Skin of body (tissue), 2 donors: Measurements from ENCODE around the gene THADA. TPM values are rescaled to one million over a fixed set of nuclear protein-coding genes. Genes with fewer than 3 reads are reported as not detected.
A peak's percentile ranks its signal among the peaks of the same experiment; 100 is the strongest.

Experiments
- DNase-seq: peaks from one replicate; lab custom pipeline; 2025; lab: John Stamatoyannopoulos, UW
- total RNA-seq: library from RNA; depleted of rRNA; stranded (reverse); fragments of >200 nt; gene quantifications from one replicate; pipeline ENCODE4 v1.2.3, GENCODE V29; 2014

The THADA gene
- total RNA-seq, 1 donor from 2014 or later: 43.2 TPM

DNA sequence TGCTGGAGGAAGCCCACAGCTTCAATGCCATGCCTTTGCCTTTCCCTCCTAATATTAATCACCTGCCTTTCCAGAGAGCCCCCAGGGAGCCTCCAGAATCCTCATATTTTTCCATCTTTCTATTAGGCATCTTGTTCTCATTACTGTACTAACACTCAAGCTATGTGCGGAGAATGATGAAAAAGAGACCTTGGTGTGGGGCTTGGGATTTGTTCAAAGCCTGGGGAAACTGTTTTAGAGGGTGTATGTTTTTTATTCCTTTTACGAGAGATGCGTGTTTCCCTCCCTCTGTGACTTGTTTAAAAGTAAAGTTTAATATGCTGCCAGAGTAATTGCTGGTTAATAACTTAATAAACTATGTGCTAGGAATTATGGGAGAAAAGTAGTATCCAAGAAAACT, 267.0 kb downstream of the THADA start:
- no peak for DNase-seq

DNA sequence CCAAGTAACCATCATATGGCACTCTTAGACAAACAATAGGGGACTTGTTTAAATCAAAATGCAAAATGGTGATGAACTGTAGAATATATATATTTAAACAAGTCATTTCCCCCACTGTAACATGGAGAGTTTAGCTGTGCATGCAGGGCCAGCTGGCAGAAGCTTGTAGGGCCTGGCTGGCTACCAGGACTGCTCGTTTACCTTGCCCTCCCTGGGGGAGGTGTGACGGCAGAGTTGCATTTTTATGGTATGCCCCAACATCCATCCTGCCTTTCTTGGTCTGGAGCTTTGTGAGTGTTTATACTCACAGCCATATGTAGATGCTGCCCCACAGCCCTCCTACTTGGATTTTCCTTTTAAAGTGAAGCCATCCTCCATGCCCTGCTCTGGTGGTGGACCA, 267.7 kb downstream of the THADA start:
- no peak for DNase-seq

DNA sequence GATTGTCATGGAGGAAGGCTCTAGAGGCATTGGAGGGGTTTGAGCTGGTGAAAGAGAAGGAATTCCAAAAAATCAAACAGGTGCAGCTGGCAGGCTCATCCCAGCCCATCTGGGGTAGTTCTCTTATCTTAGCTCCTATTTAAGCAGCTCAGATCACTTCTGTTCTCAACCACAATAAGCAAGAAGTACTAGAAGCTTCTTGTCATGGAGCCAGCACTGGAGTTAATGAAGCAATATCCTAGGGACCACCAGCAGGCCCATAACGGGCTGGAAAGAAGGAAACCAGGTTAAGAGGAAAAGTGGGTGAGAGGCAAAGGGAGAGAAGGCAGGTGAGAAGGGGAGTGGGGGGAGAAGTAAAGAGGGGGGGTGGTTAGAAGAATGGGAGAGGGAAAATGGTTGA, 268.7 kb downstream of the THADA start:
- DNase-seq: no peak

DNA sequence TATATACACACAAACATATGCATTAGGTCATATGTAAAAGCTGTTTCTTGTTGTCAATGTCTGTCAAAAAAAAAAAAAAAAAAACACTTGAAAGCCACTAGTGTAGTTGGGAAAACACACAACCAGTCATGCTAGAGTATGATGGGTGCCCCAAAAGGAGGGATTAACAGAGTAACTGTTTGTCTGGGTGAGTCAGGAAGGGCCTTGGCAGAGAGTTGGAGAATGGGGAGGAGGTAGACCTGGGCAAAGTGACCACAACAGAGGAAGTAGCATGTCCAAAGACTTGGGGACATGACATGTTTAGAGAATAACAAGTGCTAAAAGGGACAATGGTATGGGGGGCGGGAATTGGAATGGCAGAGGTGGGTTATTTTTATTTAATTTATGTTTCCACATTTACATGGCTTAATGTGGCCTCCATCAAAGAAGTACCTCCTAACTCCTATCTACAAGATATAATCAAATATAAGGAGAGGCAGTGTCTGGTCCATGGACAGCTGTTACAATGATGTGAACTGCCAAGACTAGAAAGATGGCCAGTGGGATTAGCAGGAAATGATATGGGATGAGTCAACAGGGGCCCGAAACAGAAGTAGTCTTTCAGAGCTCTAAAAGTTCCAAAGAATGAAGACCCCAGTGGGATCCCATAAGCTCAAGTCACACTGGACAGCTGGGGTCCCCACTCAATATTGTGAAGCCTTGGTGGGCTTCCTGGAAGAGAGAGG, 269.6 kb downstream of the THADA start:
- DNase-seq: no peak

DNA sequence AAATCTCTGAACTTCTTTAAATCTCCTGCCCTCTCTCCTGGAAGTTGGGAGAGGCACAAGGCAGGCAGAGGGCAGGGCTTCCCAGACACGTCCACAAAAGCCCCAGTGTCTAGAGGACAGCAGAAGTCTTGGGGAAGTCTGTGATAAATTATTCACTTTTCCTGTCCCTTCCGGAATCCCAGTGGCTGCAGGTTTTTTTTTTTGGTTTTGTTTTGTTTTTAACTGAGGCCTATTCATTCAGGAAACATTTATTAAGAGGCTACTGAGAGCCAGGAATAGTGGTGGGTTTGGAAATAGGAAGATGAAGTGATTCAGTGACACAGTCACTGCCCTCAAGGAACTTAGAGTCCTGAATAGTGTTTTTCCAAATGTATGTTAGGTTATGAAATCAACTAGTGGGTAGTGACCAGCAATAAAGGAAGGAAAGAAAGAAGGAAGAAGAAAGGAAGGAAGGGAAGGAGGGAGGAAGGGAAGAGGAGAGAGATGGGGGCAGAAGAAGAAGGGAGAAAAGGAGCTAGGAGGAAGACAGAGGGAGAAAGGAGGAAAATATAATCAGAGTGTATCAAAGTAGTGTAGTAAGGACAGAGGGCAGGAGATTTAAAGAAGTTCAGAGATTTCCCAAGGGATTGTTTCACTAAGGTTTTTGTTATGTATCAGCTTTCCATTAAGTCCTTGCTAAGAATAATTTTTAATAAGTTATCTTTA, 270.6 kb downstream of the THADA start:
- no peak for DNase-seq

DNA sequence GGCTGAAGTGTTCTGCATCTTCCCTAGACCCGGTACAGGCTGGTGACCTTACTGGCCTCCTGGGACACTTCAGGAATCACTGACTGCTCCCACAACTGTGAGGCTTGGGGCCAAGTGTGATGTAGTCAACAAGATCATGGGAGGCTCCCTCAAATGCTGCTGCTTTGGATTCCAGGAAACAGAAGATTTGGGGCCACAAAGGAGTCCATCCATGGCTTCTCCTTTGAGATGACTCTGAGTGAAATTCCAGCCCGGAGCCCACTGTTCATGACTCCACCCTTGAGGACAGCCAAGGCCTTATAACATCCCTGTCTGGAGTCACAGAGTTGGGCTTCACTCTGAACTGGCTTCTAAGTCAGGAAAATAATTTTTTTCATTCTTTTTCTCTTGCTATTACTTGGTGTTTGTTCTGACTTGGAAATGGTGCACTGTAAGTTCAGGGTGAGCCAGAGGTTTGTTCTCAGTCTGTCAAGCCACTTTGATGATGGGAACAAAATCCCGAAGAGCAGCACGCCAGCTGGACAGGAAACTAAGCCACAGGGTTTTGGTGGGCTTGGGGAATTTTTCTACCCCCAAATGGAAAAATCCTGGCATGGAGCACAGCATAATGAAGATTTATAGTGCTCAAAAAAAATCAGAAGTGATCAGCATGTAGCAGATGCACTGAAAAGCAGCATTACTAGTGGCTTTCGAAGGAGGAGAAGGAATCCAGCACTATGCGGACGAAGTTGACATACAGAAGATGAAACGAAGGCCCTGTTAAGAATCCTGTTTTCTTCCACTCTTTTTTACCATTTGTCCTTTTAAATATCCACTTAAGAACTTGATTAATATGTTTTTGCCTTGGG, 271.4 kb downstream of the THADA start:
- DNase-seq: peak; percentile 96

DNA sequence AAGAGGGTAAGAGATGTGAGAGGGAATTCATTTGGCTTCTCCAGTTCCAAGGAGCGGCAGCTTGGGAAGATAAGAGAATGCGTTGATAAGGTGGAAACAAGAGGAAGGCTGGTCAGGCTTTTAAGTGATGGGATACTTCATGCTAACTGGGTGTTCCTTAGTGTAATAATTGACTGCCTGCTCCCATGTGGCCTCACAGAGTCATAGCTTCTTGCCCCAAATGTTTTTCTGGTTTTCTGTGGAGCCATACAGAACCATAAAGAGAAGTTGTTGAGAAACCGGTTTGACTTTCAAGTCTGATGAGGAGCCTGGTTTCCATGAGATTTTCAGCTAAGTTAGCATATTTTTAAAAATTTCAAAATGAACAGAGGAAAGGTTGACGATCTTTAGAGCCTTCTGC, 272.0 kb downstream of the THADA start:
- DNase-seq: no peak

DNA sequence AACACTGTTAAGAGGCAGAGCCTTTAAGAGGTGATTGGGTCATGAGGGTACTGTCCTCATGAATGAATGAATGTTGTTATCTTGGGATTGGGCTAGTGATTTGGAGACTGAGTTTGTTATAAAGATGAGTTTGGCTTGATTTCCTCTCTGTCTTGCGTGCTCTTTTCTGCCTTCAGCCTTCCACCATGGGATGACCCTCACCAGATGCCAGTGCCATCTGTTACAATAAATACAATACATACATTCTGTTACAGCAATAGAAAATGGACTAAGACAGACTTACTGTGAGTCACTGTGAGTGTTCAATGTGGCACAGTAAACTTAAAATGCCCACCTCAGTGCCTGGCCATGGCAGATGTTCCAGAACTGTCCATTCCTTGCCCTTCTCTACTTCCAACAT, 274.4 kb downstream of the THADA start:
- no peak for DNase-seq

DNA sequence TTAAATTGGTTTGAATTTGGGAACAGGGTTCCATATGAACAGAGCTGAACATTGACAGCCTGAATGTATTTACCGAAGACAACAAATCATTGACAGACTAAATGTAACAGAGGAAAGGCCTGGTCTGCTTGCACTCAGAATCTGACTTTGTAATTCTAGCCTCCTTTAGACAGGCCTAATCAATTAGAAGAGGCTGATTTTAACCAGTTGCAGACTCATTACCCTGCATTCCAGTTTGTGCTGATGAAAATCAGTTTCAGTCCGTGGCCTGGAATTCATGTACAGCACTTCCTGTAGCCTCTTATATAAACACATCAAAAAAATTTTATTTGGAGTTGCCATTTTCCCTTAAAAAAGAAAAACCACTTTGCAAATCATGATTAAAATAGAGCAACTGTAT, 276.3 kb downstream of the THADA start:
- DNase-seq: peak; percentile 87

DNA sequence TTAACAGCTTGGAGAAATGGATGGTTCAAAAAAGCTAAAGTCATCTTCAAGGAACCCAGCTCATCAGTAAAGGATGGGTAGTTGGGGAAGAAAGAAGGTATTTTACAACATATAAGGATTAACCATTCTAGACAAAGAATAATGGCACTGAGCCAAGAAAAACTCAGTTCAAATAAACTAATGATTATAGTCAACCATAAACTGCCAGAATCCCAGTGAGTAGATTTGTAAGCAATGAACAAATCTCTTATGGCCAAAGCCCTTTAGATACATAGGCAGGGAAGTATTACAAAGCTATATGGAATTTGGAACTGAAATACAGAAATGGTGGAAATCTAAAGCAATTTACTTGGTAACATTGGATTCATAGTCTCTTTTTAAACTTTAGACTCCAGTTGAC, 277.0 kb downstream of the THADA start:
- DNase-seq: no peak

DNA sequence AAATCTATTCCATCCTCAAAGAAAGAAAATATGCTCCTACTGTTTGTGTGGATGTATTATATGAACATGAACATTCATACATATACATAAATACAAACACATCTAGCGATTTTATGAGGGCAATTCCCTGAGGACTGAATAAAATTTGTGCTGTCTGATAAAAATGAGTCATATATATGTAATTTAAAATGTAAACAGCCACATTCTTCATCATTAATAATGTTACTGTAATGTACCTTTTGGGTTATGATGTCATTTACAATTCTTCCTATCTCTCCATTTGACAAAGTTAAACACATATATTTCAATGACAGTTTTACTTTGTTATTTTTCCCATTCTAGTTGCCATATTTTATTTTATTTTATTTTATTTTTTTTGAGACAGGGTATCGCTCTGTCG, 278.2 kb downstream of the THADA start:
- no peak for DNase-seq

DNA sequence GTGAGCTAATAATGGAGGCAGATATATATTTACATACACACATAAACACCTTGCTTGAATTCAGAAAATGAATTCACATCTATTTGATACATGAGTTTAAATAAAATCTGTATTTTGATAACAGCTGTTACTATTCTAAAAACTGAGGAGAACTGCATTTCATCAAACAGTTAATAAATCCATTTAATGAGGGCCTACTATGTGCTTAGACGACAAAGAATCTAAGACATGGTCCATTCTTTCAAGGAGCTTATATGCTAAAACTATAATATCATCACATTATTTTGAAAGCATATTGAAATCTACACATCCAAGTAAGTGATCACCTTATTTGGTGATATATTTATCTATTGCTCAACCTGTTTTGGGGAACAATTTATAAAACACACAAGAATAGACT, 278.6 kb downstream of the THADA start:
- DNase-seq: no peak

DNA sequence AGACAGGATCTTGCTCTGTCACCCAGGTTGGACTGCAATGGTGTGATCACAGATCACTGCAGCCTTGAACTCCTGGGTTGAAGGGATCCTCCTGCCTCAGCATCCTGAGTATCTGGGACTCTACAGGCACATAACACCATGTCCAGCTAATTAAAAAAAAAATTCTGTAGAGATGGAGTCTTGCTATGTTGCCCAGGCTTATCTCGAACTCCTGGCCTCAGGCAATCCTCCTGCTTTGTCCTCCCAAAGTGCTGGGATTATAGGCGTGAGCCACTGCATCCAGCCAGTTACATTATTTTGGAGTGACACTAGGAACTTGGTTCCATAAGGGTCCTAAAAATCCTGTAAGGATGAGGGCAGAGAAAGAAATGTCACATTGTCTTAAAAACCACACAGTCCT, 280.4 kb downstream of the THADA start:
- no peak for DNase-seq

DNA sequence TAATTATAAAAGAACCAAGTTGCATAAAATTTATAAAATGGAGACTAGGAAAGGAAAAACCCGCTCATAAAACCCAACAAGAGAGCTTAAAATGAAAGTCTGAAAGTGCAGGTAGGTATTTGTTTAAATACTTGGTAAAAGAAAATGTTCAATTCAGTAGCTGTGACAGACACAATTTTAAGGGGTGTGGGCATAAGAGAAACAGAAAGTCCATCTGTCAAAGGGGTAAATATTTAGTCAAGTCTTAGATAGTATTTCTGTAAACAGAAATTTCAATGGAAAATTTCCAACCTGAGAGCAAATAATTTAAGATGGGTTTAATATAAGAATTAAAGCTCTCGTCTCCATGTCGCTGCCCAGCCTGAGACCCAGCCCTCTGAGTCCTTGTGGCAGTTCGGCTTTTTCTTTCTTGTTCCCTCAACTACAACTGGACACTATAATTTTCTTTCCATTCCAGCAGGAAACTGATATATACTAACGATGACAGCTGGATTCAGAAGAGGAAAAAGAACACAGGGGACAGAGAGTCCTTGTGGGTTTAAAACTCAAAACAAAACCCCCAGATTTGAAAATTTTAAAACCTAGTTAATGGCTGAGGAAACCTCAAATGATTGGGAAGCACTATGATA, 281.4 kb downstream of the THADA start:
- no peak for DNase-seq

DNA sequence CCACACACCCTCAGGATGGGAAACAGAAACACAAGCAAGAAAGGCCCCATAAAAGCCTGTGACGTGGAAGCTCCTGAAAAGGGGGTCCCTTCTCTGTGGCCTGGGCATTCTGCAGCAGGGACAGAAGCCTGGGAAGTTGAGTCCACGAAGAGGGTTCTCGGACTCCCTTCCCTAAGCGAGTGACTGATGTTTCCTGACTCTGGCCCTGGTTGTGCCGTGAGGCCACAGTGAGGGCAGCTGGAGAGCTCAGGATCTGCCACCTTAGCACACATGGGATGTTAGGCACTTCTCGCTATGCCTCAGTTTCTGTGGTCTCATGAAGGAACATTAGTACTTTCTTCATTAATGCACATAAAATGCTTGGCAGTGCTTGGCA, 282.2 kb downstream of the THADA start:
- DNase-seq: no peak

DNA sequence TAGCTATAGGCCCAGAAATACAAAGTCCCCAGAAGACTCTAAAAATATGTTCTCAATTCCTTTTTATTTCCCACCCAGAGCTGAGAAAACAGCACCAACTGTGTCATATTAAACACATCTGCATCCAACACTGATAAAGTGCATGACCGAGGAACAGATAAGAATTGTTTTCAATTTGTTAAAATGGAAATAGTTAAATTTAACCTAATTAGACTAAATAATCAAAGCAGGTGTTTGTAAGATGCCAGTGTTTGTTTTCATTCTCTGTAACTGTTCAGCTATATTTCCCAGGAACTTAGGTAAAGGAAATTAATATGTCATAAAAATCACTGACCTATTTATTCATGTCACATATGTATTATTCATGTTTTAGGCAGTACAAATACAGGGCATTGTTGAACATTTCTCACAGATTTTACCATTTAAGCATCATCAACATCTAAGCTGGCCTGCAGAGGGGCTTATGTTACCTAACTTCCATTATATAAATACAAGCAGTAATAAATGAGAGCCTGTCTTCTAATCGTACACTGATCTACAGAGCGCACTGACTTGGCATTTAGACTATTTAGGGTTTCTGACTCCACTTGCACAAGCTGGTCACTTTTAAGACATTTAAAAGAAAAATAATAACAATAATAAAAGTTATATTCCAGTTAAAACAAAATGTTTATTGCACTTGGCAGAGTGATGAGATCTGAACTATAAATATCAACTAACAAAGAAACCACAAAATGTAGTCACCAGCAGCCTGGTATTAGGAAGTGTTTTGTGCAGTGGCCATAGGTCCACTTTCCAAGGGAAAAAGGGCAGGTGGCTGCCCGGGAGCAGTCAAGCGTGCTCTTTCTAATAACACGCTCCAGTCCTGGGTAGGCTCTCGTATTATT, 282.8 kb downstream of the THADA start:
- DNase-seq: peak; percentile 79

DNA sequence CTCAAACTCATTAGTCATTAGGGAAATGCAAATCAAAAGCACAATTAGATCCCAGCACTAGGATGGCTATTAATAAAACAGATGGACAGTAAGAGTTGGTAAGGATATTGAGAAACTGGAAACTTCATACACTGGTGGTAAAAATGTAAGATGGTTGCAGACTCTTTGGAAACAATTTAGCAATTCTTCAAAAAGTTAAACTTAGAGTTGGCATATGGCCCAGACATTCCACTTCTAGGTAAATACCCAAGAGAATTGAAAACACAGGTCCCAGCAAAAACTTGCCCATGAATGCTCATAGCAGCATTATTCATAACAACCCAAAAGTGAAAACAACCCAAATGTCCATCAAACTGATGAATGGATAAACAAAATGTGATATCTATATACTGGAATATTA, 284.6 kb downstream of the THADA start:
- DNase-seq: no peak

DNA sequence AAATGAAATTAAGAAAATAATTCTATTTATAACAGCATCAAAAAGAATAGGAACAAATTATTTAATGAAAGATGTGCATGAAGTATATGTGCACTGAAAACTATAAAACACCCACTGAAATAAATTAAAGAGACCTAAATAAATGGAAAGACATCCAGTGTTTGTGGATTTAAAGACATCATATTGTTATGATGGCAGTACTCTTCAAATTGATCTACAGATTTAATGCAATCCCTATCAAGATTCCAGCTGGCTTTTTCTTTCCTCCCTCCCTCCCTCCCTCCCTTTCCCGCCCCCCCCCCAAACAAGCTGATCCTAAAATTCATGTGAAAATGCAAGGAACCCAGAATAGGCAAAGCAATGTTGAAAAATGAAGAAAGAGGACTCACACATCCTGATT, 285.9 kb downstream of the THADA start:
- no peak for DNase-seq

DNA sequence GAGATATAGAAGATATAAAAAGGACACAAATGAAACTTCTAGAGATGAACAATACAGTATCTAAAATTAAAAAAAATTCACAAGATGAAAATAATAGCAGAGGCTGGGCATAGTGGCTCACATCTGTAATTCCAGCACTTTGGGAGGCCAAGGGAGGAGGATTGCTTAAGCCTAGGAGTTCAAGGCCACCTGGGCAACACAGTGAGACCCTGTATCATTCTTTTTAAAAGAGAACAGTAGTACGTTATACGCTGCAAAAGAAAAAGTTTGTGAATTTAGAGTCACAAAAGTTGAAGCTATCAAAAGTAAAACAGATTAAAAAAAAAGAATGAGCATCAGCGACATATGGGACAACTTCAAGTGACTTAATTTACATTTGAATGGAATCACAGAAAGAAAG, 287.9 kb downstream of the THADA start:
- DNase-seq: no peak

DNA sequence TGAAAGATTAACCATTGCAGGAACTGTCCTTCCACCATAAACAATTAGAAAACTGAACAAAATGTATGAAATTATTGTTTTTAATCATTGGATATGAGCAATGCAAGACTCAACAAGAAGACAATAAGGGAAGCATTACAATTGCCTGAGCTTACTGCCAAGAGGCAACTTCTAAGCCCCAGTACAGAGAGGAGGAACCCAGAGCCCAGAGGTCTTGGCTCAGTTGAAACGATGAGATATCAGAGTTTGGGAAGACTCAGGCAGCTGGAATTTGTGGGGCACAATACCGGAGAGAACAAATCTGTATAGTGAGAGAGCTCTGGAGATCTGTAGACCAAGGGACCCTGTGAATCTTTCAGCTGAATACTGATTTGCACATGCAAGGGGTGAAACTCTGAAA, 288.8 kb downstream of the THADA start:
- DNase-seq: no peak

DNA sequence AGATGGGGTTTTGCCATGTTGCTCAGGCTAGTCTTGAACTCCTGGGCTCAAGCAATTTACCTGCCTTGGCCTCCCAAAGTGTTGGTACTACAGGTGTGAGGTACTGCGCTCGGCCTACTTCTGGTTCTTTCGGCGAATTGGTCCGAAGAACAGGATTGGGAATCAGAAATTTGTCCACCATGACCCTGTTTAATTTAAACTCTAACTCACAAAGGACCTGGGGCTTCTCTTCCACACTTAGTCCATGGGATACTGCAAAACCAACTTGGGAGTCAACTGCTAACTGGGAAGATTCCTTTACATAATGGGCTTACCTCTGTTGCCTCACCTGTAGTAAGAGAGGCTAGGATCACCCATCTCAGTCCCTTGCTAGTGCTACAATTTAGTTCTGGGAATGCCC, 289.6 kb downstream of the THADA start:
- no peak for DNase-seq
